SK-N-MC (cell line): ENCODE measurements around the gene SLC35G6.

ENCODE experiments used
- EZH2 ChIP-seq: fragments of 200-600 bp; sonication (generic); IDR thresholded peaks from one replicate; pipeline ENCODE4 v1.6.1; 2017; ENCODE audit warnings: antibody characterized with exemption
- FOXP2 ChIP-seq: optimal IDR thresholded peaks from 2 replicates; pipeline ENCODE3; 2011; ENCODE audit warnings: mild to moderate bottlenecking, moderate library complexity; ENCODE audit not compliant: insufficient read depth; ENCODE audit errors: extremely low read length, control extremely low read depth

DNA sequence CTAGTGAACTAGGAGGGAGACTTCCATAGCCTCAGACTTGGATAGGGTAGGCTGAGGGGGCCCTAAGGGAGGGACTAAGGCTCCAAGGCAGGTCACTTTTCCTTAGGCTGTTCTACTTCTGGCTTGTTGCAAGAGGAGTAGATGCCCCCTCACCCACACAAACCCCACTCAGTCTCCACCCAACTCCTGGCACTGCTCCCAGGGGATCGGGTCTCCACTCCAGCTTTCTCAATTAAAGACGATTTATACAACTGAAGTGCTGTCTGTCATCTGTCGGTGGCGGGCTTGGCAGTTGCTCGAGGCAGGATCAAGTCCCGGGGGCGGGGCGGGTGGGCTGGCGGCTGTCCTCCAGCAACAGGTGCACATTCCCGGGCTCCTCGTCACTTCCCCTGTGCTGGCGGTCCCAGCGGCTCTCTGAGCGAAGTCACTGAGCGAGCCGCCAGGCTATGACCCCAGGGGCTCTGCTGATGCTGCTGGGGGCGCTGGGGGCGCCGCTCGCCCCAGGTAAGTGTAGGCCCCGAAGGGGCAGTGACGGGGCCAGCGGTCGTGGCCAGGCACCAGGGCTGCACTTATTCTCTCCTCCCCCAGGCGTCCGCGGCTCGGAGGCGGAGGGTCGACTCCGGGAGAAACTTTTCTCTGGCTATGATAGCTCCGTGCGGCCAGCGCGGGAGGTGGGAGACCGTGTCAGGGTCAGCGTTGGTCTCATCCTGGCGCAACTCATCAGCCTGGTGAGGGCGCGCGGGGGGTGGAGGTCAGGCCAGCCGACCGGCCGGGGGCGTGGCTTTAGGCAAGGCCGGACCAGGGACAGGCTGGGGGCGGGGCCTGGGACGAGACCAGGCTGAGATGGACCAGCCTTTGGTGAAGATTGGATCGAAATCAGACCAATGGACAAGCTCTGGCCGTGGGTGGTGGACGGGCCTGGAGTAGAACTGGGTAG, 36.3 kb upstream of the SLC35G6 start, which contains the start of gene CHRNB1:
- TF ChIP-seq EZH2 (no peak), FOXP2 (no peak)
